Esophagus mucosa (tissue), 1 donor: ENCODE measurements around the gene LGALSL. TPM values are rescaled to one million over a fixed set of nuclear protein-coding genes. Genes with fewer than 3 reads are reported as not detected.

Source experiments
- ATAC-seq: fragments of 200-7000 bp; cut with Tn5 transposase; one replicate; pipeline ENCODE4 v1.9.1; 2020
- total RNA-seq: library from RNA; stranded (reverse); gene quantifications from one replicate; pipeline ENCODE4 v1.2.4, GENCODE V29; 2023
- donor health status: DM: yes; HTN: yes; CAD: no.

Gene LGALSL
- 35.8 TPM for total RNA-seq

GRCh38 chr2:64453770-64454385 lies at the start of gene LGALSL:
Gene LGALSL (plus strand): TSS chr2:64454162. CDS start chr2:64454546, 384 bp downstream.
- peak; percentile 80 for ATAC-seq

DNA sequence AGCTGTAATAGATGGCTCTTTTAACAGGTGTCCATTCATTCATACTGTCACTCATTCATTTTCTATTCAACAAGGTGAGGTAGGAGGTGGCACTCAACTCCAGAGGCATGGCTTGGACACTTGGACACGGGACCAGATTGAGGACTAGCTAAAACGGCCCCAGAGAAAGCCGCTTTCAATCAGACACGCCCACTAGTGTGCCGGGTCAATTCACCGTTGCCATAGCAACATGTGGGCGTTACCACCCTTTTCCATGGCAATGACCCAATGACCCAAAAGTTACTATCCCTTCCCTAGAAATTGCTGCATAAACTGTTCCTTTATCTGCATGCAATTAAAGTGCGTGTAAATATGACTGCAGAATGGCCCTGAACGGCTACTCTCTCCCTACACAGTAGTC lies 49.2 kb upstream of the LGALSL start:
- no peak for ATAC-seq

DNA sequence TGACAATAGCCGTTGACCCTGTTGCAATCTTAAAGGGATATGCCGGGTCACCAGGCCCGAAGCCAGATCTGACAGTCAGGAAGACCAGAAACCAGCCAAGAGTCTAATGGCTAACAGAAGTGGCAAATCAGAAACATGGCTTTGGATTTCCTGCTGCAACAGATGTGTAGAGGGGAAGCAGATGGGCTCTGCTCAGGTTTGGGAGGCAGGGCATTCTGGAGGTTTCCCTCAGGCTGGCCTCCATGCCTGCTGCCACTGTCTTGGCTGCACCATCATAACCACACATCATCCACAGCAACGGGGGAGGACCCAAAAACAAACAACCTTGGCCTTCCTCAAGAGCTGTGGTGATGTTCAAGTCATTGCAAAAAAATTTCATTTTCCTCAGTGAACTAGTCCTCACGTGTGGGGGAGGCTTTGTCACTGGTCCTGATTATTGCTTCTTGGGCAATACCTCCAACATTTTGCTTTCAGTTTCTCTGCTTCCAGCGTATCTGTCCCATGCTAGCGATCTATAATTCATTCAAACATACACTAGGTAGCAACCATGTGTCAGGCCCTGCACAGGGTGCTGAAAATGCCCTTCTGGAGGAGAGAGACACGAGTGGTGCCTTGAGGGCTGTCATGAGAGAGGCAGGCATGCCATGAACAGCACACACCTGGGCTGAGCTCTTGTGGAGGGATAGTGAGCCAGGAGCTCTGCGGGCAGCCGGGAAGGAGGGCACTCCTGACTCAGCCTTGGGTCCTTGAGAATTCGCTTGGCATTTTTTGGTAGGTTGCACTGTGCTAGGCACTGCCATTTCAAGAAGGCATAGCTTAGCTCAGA lies 48.2 kb upstream of the LGALSL start:
- no peak for ATAC-seq

- peak; percentile 12 for ATAC-seq
Observed at GRCh38 chr2:64406407-64406774, 47.6 kb upstream of the LGALSL start.

DNA sequence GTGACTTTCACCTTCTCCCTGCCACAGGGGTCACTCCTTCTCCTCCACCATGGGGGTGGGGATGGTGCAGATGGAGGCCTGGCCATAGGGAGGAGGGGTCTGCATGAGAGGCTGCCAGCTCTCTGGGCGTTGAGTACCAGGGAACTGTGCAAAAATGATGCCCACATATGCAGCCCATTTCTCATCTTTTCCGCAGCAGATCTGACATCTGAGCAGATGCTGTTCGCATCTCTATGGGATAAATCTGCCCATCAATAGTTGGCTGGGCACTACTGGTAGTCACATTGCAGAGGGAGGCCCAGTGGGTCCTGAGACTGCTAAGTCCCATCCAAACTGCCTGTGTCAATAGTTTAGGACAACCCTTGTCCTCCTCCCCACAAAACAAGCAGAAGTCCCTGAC lies 45.9 kb upstream of the LGALSL start:
- ATAC-seq = no peak

- no peak for ATAC-seq
Observed at GRCh38 chr2:64410671-64411070, 43.3 kb upstream of the LGALSL start.

GRCh38 chr2:64412671-64413070 lies 41.3 kb upstream of the LGALSL start:
- no peak for ATAC-seq

GRCh38 chr2:64414736-64415435 lies 39.1 kb upstream of the LGALSL start:
- no peak for ATAC-seq

- ATAC-seq = no peak
Observed at GRCh38 chr2:64417624-64418023, 36.3 kb upstream of the LGALSL start.

DNA sequence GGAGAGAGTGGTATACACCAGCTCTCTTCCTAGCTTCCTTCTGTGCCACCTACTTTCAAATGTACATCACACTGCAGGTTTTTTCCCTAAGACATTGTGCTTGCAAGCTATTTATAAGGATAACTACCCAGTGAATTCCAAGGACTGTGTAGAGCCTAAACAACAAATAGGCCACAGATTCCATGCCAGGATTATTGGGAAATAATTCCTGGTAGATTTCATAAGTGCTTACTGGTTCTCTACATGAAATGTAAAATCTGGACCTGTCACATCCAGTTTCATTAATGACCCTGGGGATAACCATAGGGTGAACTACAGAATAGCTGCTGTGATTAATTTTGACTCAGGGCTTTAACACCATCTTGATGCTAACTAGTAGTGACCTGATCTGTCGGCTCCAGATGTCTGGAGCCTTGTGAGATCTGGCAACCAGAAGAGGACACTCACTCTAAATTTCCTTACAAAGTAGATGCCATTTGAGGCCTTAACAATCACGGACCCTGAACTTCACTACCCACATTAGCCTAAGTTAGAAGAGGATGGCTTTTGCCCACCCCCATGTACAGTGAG lies 34.3 kb upstream of the LGALSL start:
- no peak for ATAC-seq

DNA sequence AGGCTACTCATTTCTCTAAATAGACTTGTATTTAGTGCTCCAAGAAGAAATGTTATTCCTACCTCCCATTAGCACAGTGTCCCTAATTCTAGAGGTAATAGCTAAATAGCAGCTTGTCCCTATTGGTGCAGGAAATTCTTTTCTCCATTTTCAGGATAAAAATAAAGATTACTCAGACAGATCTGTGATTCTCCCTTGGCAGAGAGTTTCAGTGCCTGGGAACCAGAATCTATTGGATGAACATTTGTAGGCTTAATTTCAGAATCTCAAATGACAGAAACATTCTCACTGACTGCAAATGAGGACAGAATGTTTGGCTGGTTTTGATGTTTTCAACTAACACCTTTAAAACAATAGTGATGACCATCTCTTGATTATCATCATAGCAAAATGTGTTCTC lies 33.3 kb upstream of the LGALSL start:
- ATAC-seq = no peak

DNA sequence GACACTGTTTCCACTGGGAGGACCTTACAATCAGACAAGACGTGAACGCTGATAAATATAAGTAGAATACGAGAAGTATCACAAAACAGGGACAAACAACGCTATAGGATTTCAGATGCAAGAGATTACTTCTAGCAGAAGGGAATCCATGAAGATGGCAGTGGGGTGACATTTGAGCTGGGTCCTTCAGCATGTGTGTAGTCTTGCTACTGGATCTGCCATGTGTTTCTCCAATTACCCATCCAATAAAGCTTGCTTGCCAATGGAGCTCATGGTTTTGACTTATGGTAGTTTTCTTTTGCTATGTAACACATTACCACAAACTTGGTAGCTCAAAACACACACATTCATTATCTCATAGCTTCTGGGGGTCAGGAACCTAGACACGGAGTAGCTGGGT lies 32.8 kb upstream of the LGALSL start:
- no peak for ATAC-seq

GRCh38 chr2:64422466-64422865 lies 31.5 kb upstream of the LGALSL start:
- peak; percentile 72 for ATAC-seq

GRCh38 chr2:64423303-64423702 lies 30.7 kb upstream of the LGALSL start:
- ATAC-seq = peak; percentile 24

- no peak for ATAC-seq
Observed at GRCh38 chr2:64424416-64424987, 29.5 kb upstream of the LGALSL start.

GRCh38 chr2:64426183-64426952 lies 27.6 kb upstream of the LGALSL start:
- no peak for ATAC-seq

- no peak for ATAC-seq
Observed at GRCh38 chr2:64434039-64434657, 19.8 kb upstream of the LGALSL start.

GRCh38 chr2:64437883-64438282 lies 16.1 kb upstream of the LGALSL start:
- no peak for ATAC-seq

DNA sequence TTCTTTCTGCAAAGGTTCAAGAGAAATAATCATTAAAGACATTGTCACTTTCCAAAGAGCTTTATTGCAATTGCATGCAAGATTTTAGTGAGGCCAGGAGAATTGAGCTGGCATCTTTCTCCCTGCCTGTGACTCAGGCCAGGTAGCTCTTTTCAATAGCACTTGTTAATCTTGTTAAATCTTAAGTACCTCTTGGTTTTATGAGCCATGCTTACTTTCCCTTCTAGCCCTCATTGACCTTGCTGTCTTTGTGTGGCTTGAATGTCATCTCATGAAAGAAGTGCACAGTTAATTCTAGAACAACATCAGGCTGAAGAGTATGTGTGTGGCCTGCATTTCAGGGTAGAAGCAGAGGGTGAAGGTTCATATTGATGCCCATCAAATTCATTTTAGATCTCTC lies 14.8 kb upstream of the LGALSL start:
- ATAC-seq = peak; percentile 81

GRCh38 chr2:64440843-64441242 lies 13.1 kb upstream of the LGALSL start:
- no peak for ATAC-seq

DNA sequence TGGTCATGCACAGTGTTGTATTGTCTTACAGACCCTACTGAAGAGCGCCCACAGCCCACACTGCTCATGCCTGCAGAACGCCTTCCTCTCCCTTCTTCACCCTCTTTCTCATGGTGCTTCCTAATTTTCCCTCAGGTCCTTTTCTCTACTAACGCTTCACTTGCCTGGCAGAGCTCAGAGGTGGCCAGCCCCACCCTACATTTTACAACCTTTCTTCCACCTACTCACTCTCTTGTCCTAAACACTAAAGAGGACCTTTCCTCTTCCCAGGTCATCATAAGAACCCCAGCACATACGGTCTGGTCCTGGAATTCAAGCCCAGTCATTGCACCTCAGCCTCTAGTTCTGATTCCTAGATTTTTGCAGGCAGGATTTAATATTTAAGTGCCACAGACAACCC lies 11.7 kb upstream of the LGALSL start:
- ATAC-seq = no peak
